ENCODE data around the gene LCMT1. TPM values are rescaled to one million over a fixed set of nuclear protein-coding genes. Genes with fewer than 3 reads are reported as not detected.

LCMT1 gene
- polyA plus RNA-seq, 3 donors, result 27.2 to 34.2 (median 33.1) TPM

GRCh38 chr16:25094596-25094995, 16.9 kb upstream of the LCMT1 start:
- TF ChIP-seq CTCF (IDR thresholded peaks at IDR 0.05), result no peak
- peak overlapping the region; percentile 19 for H3K9ac ChIP-seq (ENCODE audit: insufficient read depth, low read length, poor library complexity, severe bottlenecking)
- H3K79me2 ChIP-seq (ENCODE audit: insufficient read depth, low read length), result no peaks in the 10 kb centered on the region
- H3K36me3 Mint-ChIP-seq, result no peaks in the 10 kb centered on the region
- peaks cover 20 to 24% of the 10 kb centered on the region in 2 donors for H3K4me1 ChIP-seq (ENCODE audit: control insufficient read depth in 1 of 2, insufficient read depth in 2 of 2, low read length in 2 of 2)
- H4K20me1 ChIP-seq (ENCODE audit: insufficient read depth, low read length), result no peaks in the 10 kb centered on the region
- no peaks in the 10 kb centered on the region for H3K36me3 ChIP-seq (replicated peaks in 1 of 2; ENCODE audit: control insufficient read depth in 1 of 2, insufficient read depth in 2 of 2, low read length in 2 of 2)
- H3K4me2 ChIP-seq (replicated peaks; ENCODE audit: extremely low read depth, low read length, poor library complexity, severe bottlenecking), result no peak overlapping the region
- DNase-seq, result no peak
- no peak overlapping the region for H3K4me3 Mint-ChIP-seq
- intact Hi-C loops (cut with micrococcal nuclease), result no loop called here
- no peaks in the 10 kb centered on the region for H3K9me3 ChIP-seq (replicated peaks in 1 of 2; ENCODE audit: control insufficient read depth in 1 of 2, insufficient read depth in 1 of 2, low read length in 2 of 2)
- H3K27ac Mint-ChIP-seq, result peak overlapping the region in 1 of 7 donors; percentile 2
- no peak overlapping the region for H2AFZ ChIP-seq (ENCODE audit: insufficient read depth, low read depth, low read length, poor library complexity, severe bottlenecking)
- H3K4me3 ChIP-seq (replicated peaks in 1 of 3; ENCODE audit: low read depth in 2 of 3, low read length in 3 of 3), result no peak overlapping the region
- no peaks in the 10 kb centered on the region for H3K9me3 Mint-ChIP-seq
- 77% methylated on average over 5 of the region's 8 CpGs for WGBS (ENCODE audit: insufficient coverage)
- H3K27me3 Mint-ChIP-seq (ENCODE audit: low read depth in 3 of 3), result no peaks in the 10 kb centered on the region
- no peak overlapping the region for H3K27ac ChIP-seq (ENCODE audit: low read depth in 1 of 2, low read length in 2 of 2)
- peaks cover 23% of the 10 kb centered on the region for H3K4me1 Mint-ChIP-seq
- H3K27me3 ChIP-seq (ENCODE audit: control insufficient read depth in 2 of 2, insufficient read depth in 2 of 2, low read length in 2 of 2), result no peaks in the 10 kb centered on the region

DNA sequence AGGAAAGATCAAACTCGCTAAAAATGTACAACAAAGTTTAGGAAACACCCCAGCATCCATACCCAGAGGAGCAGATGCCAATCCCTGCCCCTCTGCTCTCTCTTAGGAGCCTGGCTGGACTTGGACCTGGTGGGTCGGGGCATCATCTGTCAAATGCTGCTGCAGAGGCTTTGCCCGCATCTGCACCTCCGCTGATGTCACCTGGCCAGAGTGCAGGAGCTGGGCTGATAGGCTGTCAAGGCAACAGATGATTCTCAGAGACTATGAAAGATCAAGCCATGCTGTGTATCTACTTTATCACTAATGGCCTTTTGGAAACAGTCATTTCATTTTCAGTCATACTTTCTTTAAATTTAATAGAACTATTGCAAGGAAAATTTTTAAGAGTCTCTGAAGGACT, 15.9 kb upstream of the LCMT1 start:
- Histone ChIP-seq H3K79me2 (ENCODE audit: insufficient read depth, low read length) (no peaks in the 10 kb centered on the region), H2AFZ (ENCODE audit: insufficient read depth, low read depth, low read length, poor library complexity, severe bottlenecking) (no peak overlapping the region), H3K9ac (ENCODE audit: insufficient read depth, low read length, poor library complexity, severe bottlenecking) (no peak overlapping the region), H3K27ac (ENCODE audit: low read depth in 1 of 2, low read length in 2 of 2) (no peak overlapping the region), H3K9me3 (replicated peaks in 1 of 2; ENCODE audit: control insufficient read depth in 1 of 2, insufficient read depth in 1 of 2, low read length in 2 of 2) (no peaks in the 10 kb centered on the region), H3K36me3 (replicated peaks in 1 of 2; ENCODE audit: control insufficient read depth in 1 of 2, insufficient read depth in 2 of 2, low read length in 2 of 2) (no peaks in the 10 kb centered on the region), H3K4me1 (ENCODE audit: control insufficient read depth in 1 of 2, insufficient read depth in 2 of 2, low read length in 2 of 2) (peaks cover 20 to 24% of the 10 kb centered on the region in 2 donors), H3K4me3 (replicated peaks in 1 of 3; ENCODE audit: low read depth in 2 of 3, low read length in 3 of 3) (no peak overlapping the region), H3K4me2 (replicated peaks; ENCODE audit: extremely low read depth, low read length, poor library complexity, severe bottlenecking) (no peak overlapping the region), H4K20me1 (ENCODE audit: insufficient read depth, low read length) (no peaks in the 10 kb centered on the region), H3K27me3 (ENCODE audit: control insufficient read depth in 2 of 2, insufficient read depth in 2 of 2, low read length in 2 of 2) (no peaks in the 10 kb centered on the region)
- no peaks in the 10 kb centered on the region for H3K9me3 Mint-ChIP-seq
- H3K4me1 Mint-ChIP-seq, result peaks cover 23% of the 10 kb centered on the region
- no peak for DNase-seq
- no peak overlapping the region for H3K4me3 Mint-ChIP-seq
- no peaks in the 10 kb centered on the region for H3K36me3 Mint-ChIP-seq
- no peak for TF ChIP-seq CTCF (IDR thresholded peaks at IDR 0.05)
- WGBS (ENCODE audit: insufficient coverage), result 100% methylated on average over 3 of the region's 4 CpGs
- intact Hi-C loops (cut with micrococcal nuclease), result no loop called here
- H3K27me3 Mint-ChIP-seq (ENCODE audit: low read depth in 3 of 3), result peaks cover 0 to 2% (median 0%) of the 10 kb centered on the region in 3 donors
- peak overlapping the region in 2 of 7 donors; percentile 20 to 44 for H3K27ac Mint-ChIP-seq

Measured in CD14-positive monocyte (primary cell).